GM18502 (cell line): ENCODE data around the gene NOSTRIN.

Experiments
- ATAC-seq: cut with Tn5 transposase; IDR thresholded peaks from one replicate; pipeline ENCODE4 v1.9.1; 2021; ENCODE audit warnings: mild to moderate bottlenecking; ENCODE audit not compliant: unreplicated experiment, poor library complexity

Gene NOSTRIN

GRCh38 chr2:168814939-168815907 is 12.8 kb downstream of the NOSTRIN start:
- ATAC-seq, result no peak

GRCh38 chr2:168816369-168816768 is 13.9 kb downstream of the NOSTRIN start:
- no peak for ATAC-seq

- no peak for ATAC-seq
Measured at GRCh38 chr2:168819050-168819715, 16.7 kb downstream of the NOSTRIN start.

GRCh38 chr2:168819829-168820489 is 17.5 kb downstream of the NOSTRIN start:
- no peak for ATAC-seq

- ATAC-seq, result no peak
Measured at GRCh38 chr2:168821577-168821976, 19.1 kb downstream of the NOSTRIN start.

- ATAC-seq, result no peak
Measured at GRCh38 chr2:168821992-168822391, 19.6 kb downstream of the NOSTRIN start.

- ATAC-seq, result no peak
Measured at GRCh38 chr2:168825126-168825525, 22.7 kb downstream of the NOSTRIN start.

GRCh38 chr2:168830958-168831357 is 28.5 kb downstream of the NOSTRIN start:
- no peak for ATAC-seq

- ATAC-seq, result no peak
Measured at GRCh38 chr2:168831662-168832061, 29.2 kb downstream of the NOSTRIN start.

- no peak for ATAC-seq
Measured at GRCh38 chr2:168835969-168836368, 33.5 kb downstream of the NOSTRIN start.

- ATAC-seq, result no peak
Measured at GRCh38 chr2:168841445-168841844, 39.0 kb downstream of the NOSTRIN start.

- no peak for ATAC-seq
Measured at GRCh38 chr2:168843253-168843652, 40.8 kb downstream of the NOSTRIN start.

- no peak for ATAC-seq
Measured at GRCh38 chr2:168848225-168848624, 45.8 kb downstream of the NOSTRIN start.

- no peak for ATAC-seq
Measured at GRCh38 chr2:168849610-168850009, 47.2 kb downstream of the NOSTRIN start.

GRCh38 chr2:168850846-168851245 is 48.4 kb downstream of the NOSTRIN start:
- no peak for ATAC-seq

GRCh38 chr2:168851674-168852320 is 49.4 kb downstream of the NOSTRIN start:
- ATAC-seq, result no peak

- no peak for ATAC-seq
Measured at GRCh38 chr2:168852481-168852880, 50.0 kb downstream of the NOSTRIN start.

- no peak for ATAC-seq
Measured at GRCh38 chr2:168853471-168853870, 51.0 kb downstream of the NOSTRIN start.

GRCh38 chr2:168854651-168855050 is 52.2 kb downstream of the NOSTRIN start:
- no peak for ATAC-seq

GRCh38 chr2:168855601-168856000 is 53.2 kb downstream of the NOSTRIN start:
- ATAC-seq, result no peak
